Mammary epithelial cell (primary cell): ENCODE data around the gene DISP2.

Source experiments
- CTCF ChIP-seq, 2 donors: IDR thresholded peaks in 1 of 2; conservative IDR thresholded peaks in 1 of 2; 2 replicates each; pipeline ENCODE4 v1.5.1; 2011 to 2012; ENCODE audit warnings: inconsistent platforms in 2 of 2, low read length in 2 of 2, mild to moderate bottlenecking in 2 of 2, control low read depth in 1 of 2, low read depth in 1 of 2; ENCODE audit not compliant: insufficient read depth in 1 of 2; ENCODE audit errors: extremely low read depth in 1 of 2
- EZH2 ChIP-seq: IDR thresholded peaks from 2 replicates; pipeline ENCODE4 v1.6.1; 2012; ENCODE audit warnings: low read length, inconsistent platforms, borderline replicate concordance

DNA sequence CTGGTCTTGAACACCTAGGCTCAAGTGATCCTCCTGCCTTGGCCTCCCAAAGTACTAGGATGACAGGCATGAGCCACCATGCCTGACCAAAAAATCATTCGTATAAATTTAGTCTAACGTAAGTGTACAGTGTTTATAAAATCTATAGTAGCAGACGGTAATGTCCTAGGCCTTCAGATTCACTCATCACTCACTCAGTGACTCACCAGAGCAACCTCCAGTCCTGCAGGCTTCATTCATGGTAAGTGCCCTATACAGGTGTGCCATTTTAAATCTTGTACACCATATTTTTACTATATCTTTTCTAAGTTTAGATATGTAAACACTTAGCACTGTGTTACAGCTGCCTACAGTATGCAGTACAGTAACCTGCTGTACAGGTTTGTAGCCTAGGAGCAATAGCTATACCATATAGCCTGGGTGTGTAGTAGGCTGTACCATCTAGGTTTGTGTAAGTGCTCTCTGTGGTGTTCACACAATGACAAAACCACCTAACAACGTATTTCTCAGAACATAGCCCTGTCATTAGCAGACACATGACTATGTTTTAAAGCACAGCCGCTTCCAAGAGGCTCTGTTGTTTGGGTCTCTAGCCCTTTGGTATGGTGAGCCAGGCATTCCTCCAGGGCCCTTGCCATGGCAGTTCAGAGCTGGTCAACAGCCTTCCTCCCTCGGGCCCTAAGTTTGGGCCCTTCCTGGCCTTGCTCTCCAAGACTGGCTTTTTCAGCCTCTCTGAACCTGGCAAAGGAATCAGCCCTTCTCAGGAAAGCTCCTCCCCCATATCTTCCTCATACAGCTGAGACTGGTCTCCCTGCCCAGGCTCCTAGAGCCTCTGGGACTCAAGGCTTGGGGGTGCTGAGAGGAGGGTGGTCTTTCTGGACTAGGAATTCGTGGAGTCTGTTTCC, 15.4 kb upstream of the DISP2 start:
- TF ChIP-seq CTCF (conservative IDR thresholded peaks at IDR 0.05 in 1 of 2, IDR thresholded peaks at IDR 0.05 in 1 of 2; ENCODE audit: extremely low read depth in 1 of 2, insufficient read depth in 1 of 2, low read depth in 1 of 2, low read length in 2 of 2): no peak
- no peak for TF ChIP-seq EZH2
